IMR-90 (cell line): Measurements from ENCODE around the gene CDKAL1. TPM values are rescaled to one million over a fixed set of nuclear protein-coding genes. Genes with fewer than 3 reads are reported as not detected.

Experiments
- ATAC-seq: fragments of 200-7000 bp; cut with Tn5 transposase; 2 replicates; pipeline ENCODE4 v1.9.1; 2020; ENCODE audit warnings: low read depth, mild to moderate bottlenecking, moderate library complexity
- BruUV-seq: library from RNA; stranded (reverse); fragments of 400-500 nt; replicated peaks from 2 replicates; lab custom pipeline; 2021; lab: Mats Ljungman, UMichigan
- CTCF ChIA-PET: fragments of 300-600 bp; formaldehyde crosslinking; extraction: SDS; loops from one replicate; lab custom pipeline; 2021; ENCODE audit warnings: antibody characterized with exemption; lab: Yijun Ruan, JAX
- POLR2A ChIA-PET: fragments of 300-600 bp; sonication (Branson Sonifier 250); formaldehyde crosslinking; loops from one replicate; lab custom pipeline; 2022; ENCODE audit warnings: antibody characterized with exemption; ENCODE audit not compliant: unreplicated experiment; lab: Charles Lee
- DNase-seq: peaks from one replicate; pipeline ENCODE4 v3.0.0; 2013
- H2AFZ ChIP-seq: replicated peaks from 2 replicates; pipeline ENCODE3; 2013; ENCODE audit warnings: low read length, mild to moderate bottlenecking; ENCODE audit not compliant: poor library complexity
- H2AK5ac ChIP-seq: 2 replicates; pipeline ENCODE4 v1.6.1; 2013; ENCODE audit warnings: low read depth, low read length, inconsistent platforms
- H2AK9ac ChIP-seq: replicated peaks from 2 replicates; pipeline ENCODE3; 2013; ENCODE audit warnings: mild to moderate bottlenecking, low read depth, low read length, moderate library complexity; ENCODE audit not compliant: poor library complexity
- H2BK120ac ChIP-seq: 2 replicates; pipeline ENCODE4 v1.6.1; 2013; ENCODE audit warnings: low read depth, low read length, inconsistent platforms
- H2BK15ac ChIP-seq: 3 replicates; pipeline ENCODE4 v1.6.1; 2013; ENCODE audit warnings: low read depth, low read length, inconsistent platforms
- H2BK20ac ChIP-seq: 2 replicates; pipeline ENCODE4 v1.6.1; 2013; ENCODE audit warnings: low read depth, mild to moderate bottlenecking, inconsistent platforms, low read length, moderate library complexity
- H2BK5ac ChIP-seq: 2 replicates; pipeline ENCODE4 v1.6.1; 2013; ENCODE audit warnings: mild to moderate bottlenecking, low read depth, low read length, inconsistent platforms; ENCODE audit not compliant: poor library complexity, severe bottlenecking
- H3K14ac ChIP-seq: replicated peaks from 2 replicates; pipeline ENCODE4 v1.6.1; 2013; ENCODE audit warnings: low read depth, low read length, inconsistent platforms
- H3K18ac ChIP-seq: 2 replicates; pipeline ENCODE4 v1.6.1; 2013; ENCODE audit warnings: low read depth, low read length, control low read depth
- H3K23ac ChIP-seq: 2 replicates; pipeline ENCODE4 v1.6.1; 2013; ENCODE audit warnings: low read depth, low read length, inconsistent platforms
- H3K27ac ChIP-seq: 2 replicates; pipeline ENCODE4 v1.5.1; 2013; ENCODE audit warnings: mild to moderate bottlenecking, control low read depth, low read length; ENCODE audit not compliant: insufficient read depth
- H3K27me3 ChIP-seq: 2 replicates; pipeline ENCODE4 v1.6.1; 2013; ENCODE audit warnings: low read length; ENCODE audit not compliant: control insufficient read depth, insufficient read depth
- H3K36me3 ChIP-seq: 2 replicates; pipeline ENCODE4 v1.6.1; 2013; ENCODE audit warnings: low read length, mixed read lengths; ENCODE audit not compliant: control insufficient read depth, insufficient read depth
- H3K4ac ChIP-seq: 2 replicates; pipeline ENCODE4 v1.6.1; 2013; ENCODE audit warnings: low read depth, low read length, inconsistent platforms
- H3K4me1 ChIP-seq: 2 replicates; pipeline ENCODE4 v1.6.1; 2013; ENCODE audit warnings: low read length, mixed read lengths; ENCODE audit not compliant: control insufficient read depth, insufficient read depth
- H3K4me2 ChIP-seq: 2 replicates; pipeline ENCODE4 v1.6.1; 2013; ENCODE audit warnings: low read depth, mild to moderate bottlenecking, control low read depth, low read length, moderate library complexity
- H3K4me3 ChIP-seq: 2 replicates; pipeline ENCODE4 v1.5.1; 2013; ENCODE audit warnings: low read depth, mild to moderate bottlenecking, control low read depth, low read length, moderate library complexity; ENCODE audit not compliant: insufficient read depth
- H3K56ac ChIP-seq: 2 replicates; pipeline ENCODE4 v1.6.1; 2013; ENCODE audit warnings: low read length, inconsistent platforms; ENCODE audit not compliant: insufficient read depth; ENCODE audit errors: extremely low read depth
- H3K79me1 ChIP-seq, 2 experiments: 2 replicates each; pipeline ENCODE4 v1.6.1; 2013; ENCODE audit warnings: low read length in 2 of 2, inconsistent platforms in 1 of 2, low read depth in 1 of 2
- H3K9ac ChIP-seq: 2 replicates; pipeline ENCODE4 v1.6.1; 2013; ENCODE audit warnings: low read depth, low read length, control low read depth
- H3K9me1 ChIP-seq: 2 replicates; pipeline ENCODE4 v1.6.1; 2013; ENCODE audit warnings: low read length, inconsistent platforms; ENCODE audit not compliant: insufficient read depth
- H3K9me3 ChIP-seq: 2 replicates; pipeline ENCODE4 v1.6.1; 2013; ENCODE audit warnings: low read length; ENCODE audit not compliant: control insufficient read depth, insufficient read depth
- H4K20me1 ChIP-seq: 2 replicates; pipeline ENCODE4 v1.6.1; 2013; ENCODE audit warnings: low read length, inconsistent platforms; ENCODE audit not compliant: insufficient read depth
- H4K5ac ChIP-seq: 2 replicates; pipeline ENCODE4 v1.6.1; 2013; ENCODE audit warnings: mild to moderate bottlenecking, low read depth, low read length, control low read depth
- H4K8ac ChIP-seq, 2 experiments: 2 replicates each; pipeline ENCODE4 v1.6.1; 2013; ENCODE audit warnings: low read depth in 2 of 2, low read length in 2 of 2, control low read depth in 1 of 2, inconsistent platforms in 1 of 2
- H4K91ac ChIP-seq: 2 replicates; pipeline ENCODE4 v1.6.1; 2013; ENCODE audit warnings: low read depth, low read length, inconsistent platforms; ENCODE audit not compliant: insufficient read depth
- CHD1 ChIP-seq: IDR thresholded peaks from 2 replicates; pipeline ENCODE4 v1.6.1; 2012; ENCODE audit warnings: low read depth, low read length, improper control_type of control experiment
- MAZ ChIP-seq: IDR thresholded peaks from 2 replicates; pipeline ENCODE4 v1.6.1; 2012; ENCODE audit warnings: low read depth, mild to moderate bottlenecking, low read length, improper control_type of control experiment, moderate library complexity, borderline replicate concordance
- RAD21 ChIP-seq: IDR thresholded peaks from 2 replicates; pipeline ENCODE4 v1.6.1; 2012; ENCODE audit warnings: low read length, improper control_type of control experiment
- WGBS, 2 experiments: methylation state at CpG; one replicate each; pipeline versions ENCODE4 v1.1.5 to v1.1.7; 2013; ENCODE audit warnings: missing lambda C conversion rate in 2 of 2; ENCODE audit not compliant: insufficient read length in 1 of 2; ENCODE audit errors: extremely low coverage in 2 of 2; 5-methylcytosine and 5-hydroxymethylcytosine counted together
- dilution Hi-C: fragments of 300-500 bp; cut with HindIII; formaldehyde crosslinking; loops from one replicate; pipeline ENCODE4 v1.14.3; 2018; ENCODE audit warnings: low sequenced_read_pairs; ENCODE audit not compliant: unreplicated experiment
- in situ Hi-C: fragments of 300-500 bp; cut with MboI; formaldehyde crosslinking; loops from 3 replicates; pipeline ENCODE4 v1.14.3; 2019; ENCODE audit warnings: low sequenced_read_pairs, inconsistent platforms, mixed read lengths
- intact Hi-C: fragments of 100-400 bp; cut with micrococcal nuclease; formaldehyde crosslinking; loops from 2 replicates; pipeline ENCODE4 v1.10.0; 2022
- polyA plus RNA-seq, 3 experiments: library from polyadenylated mRNA; depleted of rRNA; stranded (reverse); fragments of >200 nt; gene quantifications; 2 replicates each; pipeline ENCODE4 v1.2.3, GENCODE V29; 2012; ENCODE audit warnings: low replicate concordance in 1 of 3
- total RNA-seq: library from RNA; depleted of rRNA; stranded (reverse); fragments of >200 nt; gene quantifications from 2 replicates; pipeline ENCODE4 v1.2.3, GENCODE V29; 2012

CDKAL1 gene
- total and polyA plus RNA-seq, 2 of the 4 experiments (the other 2 are of a cell fraction): 3.7 to 13.1 TPM

GRCh38 chr6:21180155-21180554 is 645.9 kb downstream of the CDKAL1 start:
- no peak overlapping the region for H4K91ac ChIP-seq
- in situ Hi-C loops (no loop called here), dilution Hi-C loops (no loop called here), intact Hi-C loops (no loop called here)
- ATAC-seq: no peak
- BruUV-seq: no TSS peak
- no peaks in the 10 kb centered on the region for H3K36me3 ChIP-seq
- H3K14ac ChIP-seq: no peak overlapping the region
- no peak overlapping the region for H2BK120ac ChIP-seq
- CTCF ChIA-PET: no interaction called here
- no peak overlapping the region for H3K18ac ChIP-seq
- H2BK5ac ChIP-seq: no peak overlapping the region
- TF ChIP-seq RAD21: no peak
- no peak for TF ChIP-seq MAZ
- no peak for TF ChIP-seq CHD1
- no peak overlapping the region for H2AK9ac ChIP-seq
- no peaks in the 10 kb centered on the region; the same call in 1 of the 2 replicates for H3K4me1 ChIP-seq
- H3K4me3 ChIP-seq: no peak overlapping the region
- H3K9me1 ChIP-seq: no peaks in the 10 kb centered on the region
- no peak overlapping the region for H4K5ac ChIP-seq
- POLR2A ChIA-PET: no interaction called here
- no peaks in the 10 kb centered on the region for H3K79me1 ChIP-seq
- no peak overlapping the region for H2BK15ac ChIP-seq
- WGBS, 2 experiments: no CpG with 5 or more reads among the region's 1 CpG
- H4K8ac ChIP-seq: no peak overlapping the region
- H3K27ac ChIP-seq: no peak overlapping the region
- H3K9ac ChIP-seq: no peak overlapping the region
- no peak overlapping the region for H2AK5ac ChIP-seq
- H3K27me3 ChIP-seq: no peaks in the 10 kb centered on the region
- H3K4me2 ChIP-seq: no peak overlapping the region
- H3K9me3 ChIP-seq: no peaks in the 10 kb centered on the region
- no peak overlapping the region for H3K4ac ChIP-seq
- H2AFZ ChIP-seq: no peak overlapping the region
- no peak overlapping the region for H2BK20ac ChIP-seq
- H3K23ac ChIP-seq: no peak overlapping the region
- no peak for DNase-seq
- H4K20me1 ChIP-seq: no peaks in the 10 kb centered on the region
- no peak overlapping the region for H3K56ac ChIP-seq
